Activated CD4-positive, alpha-beta T cell treated with anti-CD3 and anti-CD28 coated beads, Interleukin-2, Interleukin-6, amounts not matched to agents 100 ng/mL and 50 ng/mL, durations not matched to agents 16 hours and 8 hours (primary cell): ENCODE data around the gene SCT.

Experiments used
- DNase-seq: peaks from one replicate; pipeline ENCODE4 v3.0.0-alpha.2; 2020

The SCT gene

DNA sequence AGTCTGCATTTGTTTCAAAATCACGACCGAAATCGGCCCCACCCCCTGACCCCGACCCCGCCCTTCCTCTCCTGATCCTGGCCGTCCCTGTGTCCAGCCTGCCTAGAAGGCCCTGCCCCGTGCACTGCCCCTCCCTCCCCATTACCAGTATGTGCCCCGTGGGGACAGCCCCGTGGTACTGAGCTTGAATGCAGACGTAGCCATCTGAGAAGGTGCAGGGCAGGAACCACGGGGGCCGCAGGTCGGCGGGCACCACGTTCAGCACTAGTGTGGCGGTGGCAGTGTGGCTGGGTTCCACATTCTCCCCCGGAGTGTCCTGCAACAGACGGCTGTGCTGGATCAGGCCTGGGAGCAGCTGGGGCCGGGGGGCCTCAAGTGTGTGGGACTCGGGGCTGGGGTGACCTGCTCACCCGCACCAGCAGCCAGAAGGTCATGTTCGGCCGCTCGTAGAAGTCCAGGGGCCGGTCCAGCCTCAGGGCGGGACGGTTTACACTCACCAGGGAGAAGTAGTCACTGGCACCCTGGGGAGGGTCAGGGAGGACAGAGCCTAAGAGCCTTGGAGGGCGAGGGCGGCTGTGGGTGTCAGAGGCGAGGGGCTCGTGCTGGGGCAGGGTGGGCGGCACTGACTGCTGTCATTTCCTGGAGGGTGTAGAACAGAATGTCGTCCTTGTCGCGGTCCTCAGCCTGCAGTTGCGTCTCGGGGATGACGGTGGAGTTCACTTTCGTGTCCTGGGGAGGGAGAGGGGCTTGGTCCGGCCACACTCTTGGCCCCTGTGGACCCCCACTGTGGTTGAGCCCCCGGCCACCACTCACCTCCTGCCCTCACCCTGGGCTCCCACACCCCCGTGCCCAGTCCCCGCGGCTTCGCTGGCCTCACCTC is 5.8 kb downstream of the SCT start:
- no peak for DNase-seq

GRCh38 chr11:620201-620600 is 6.8 kb downstream of the SCT start:
- DNase-seq: no peak

DNA sequence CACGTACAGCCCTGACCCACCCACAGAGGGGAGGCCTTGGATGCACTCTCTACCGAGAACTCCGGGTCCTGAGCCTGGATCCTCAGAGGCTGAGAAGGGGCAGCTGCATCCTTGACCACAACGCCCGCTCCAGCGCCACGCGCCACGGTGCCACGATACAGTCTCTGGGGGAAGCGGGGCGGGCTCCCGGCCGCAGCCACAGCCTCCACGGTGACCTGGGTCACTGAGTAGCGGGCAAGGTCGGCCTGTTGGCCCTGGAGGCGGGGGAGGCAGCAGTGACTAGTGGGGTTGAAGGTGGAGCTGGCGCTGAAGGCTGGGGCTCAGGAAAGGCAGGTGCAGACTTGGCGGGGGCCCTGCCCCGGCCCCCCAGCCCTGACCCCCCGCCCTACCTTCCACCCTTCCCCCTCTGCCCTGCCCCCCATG is 7.3 kb downstream of the SCT start:
- DNase-seq: no peak

GRCh38 chr11:618856-619627 is 7.9 kb downstream of the SCT start:
- no peak for DNase-seq

DNA sequence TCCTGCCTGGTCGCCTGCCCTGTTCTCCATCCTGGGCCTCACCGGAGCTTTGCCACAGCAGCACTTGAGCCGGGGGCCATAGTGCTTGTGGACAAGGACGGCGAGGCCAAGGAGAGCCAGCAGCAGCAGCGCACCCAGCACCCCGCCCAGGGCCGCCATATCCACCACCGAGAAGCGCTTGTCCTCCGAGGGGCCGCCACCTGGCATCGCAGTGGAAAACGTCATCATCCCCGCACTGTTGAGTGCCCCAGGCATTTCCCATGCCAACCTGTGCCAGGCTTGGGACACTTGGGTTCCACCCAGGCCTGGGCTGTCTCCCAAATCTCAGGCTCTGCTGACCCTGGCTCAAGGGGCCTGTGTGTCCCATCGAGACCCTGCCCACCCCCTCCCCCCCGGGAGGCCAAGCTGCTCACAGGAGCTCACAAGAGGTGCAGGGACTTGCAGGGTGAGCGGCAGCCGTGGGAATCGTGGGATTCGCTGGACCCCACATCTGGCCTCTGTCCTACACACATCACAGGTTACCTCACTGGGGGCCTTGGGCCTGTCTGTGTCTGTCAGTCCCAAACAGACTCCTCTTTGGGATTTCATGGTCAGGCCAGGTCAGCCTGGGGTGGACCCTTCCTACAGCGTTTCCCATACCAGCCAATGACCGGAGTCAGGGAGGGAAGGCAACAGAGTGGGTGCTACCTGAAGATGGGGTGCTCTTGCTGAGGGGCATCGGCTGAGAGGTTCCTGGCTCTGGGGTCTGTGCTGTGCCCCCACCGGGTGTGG is 8.9 kb downstream of the SCT start:
- DNase-seq: no peak

DNA sequence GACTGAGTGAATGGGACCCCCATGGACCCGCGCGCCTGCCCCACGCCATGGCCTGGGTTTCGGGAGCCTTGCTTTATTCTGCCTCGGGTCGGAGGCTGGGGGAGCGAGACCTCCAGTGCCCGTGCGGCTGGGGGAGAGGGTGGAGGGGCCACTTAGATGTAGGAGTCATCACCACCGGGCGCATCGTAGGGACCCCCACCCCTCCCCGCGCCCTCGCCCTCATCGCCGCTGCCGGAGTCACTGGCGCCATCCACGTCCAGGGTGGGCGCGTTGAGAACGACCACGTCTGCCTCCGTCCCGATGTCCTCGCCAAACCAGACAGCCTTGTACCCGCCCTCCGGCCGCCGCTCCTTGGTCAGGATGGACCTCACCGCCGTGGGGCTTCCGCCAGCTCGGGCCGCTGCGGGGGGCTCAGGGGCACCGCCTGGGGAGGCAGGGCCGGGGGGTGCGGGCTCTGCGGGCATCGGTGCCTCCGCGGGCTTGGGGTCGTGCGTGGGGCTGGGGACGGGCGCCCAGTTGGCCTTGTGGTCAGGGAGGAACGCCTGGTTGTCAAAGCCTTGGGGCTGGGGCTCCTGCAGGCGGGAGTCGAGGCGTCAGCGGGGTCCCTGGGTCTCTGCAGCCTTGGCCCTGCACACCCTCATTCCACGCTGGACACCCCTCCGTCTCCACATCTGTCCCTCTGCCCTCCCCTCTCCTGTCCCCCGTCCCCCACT is 9.6 kb downstream of the SCT start:
- no peak for DNase-seq

DNA sequence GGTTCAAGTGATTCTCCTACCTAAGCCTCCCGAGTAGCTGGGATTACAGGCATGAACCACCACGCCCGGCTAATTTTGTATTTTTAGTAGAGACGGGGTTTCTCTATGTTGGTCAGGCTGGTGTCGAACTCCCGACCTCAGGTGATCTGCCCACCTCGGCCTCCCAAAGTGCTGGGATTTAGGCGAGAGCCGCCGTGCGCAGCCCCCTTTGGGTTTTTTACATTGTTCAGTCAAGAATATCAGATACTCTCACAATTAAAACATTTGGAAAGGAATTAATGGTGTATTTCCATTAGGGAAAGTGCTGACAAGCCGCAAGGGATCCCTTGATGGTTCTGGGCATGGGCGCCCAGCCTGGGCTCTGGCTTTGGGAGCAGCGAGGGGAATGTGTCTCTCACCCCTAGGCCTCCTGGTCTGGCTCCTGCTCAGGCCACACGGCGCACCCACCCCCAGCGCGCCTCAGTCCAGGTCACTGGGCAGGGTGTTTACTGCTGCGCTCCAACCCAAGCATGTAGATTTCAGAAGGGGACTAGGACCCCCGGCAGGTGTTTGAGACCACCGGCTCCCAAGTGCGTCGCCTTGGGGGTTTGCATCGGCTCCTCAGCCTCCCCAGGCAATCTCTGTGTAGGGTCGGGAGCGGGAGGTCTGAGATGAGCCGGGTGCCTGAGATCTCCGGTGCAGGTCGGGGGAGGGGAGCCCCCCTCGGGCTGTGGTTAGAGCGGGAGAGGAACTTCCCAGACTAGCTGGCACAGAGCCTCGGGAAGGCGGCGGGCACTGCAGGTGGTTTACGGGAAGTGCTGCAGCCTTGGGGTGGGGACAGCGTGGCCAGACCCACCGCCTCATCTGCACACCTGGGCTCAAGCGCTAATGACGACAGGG is 10.4 kb downstream of the SCT start:
- DNase-seq: no peak

DNA sequence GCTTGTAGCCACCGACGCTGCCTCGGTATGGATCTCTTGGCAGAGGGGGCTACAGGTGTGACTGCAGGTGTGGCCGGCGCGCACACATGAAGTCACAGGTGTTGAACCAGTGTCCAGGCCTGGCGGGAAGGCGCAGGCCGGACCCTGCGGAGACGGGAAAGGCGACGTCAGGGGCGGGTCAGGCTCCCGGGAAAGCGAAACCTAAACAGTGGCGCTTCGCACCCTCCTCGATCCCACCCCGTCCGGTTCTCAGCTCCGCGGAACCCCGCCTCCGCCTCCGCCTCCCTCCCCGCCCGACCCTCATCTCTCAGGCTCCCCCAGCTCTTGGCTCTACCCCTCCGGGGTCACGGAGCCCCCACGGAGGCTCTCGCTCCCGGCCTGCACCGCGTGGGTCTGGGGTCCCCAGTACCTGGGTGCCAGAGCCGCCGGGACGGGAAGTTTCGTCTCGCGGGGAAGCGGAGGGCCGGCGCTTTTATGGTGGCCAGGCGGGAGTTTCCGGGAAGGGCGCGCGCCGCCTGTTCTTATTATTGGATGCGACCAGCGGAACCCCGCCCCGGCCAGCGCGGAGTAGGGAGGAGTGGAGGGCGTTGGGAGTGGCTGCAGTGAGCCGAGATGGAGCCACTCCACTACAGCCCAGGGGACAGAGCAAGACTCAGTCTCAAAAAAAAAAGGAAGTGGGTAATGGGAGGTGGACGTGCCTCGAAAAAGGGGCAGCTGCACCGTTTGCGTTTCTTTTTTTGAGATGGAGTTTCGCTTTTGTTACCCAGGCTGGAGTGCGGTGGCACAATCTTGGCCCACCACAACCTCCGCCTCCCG is 11.3 kb downstream of the SCT start, which contains the start of gene IRF7:
Gene IRF7 (minus strand): TSS at position 447 of the 816 bp plus-strand sequence. CDS start 586 bp downstream, outside the sequence.
- peak; percentile 92 for DNase-seq

GRCh38 chr11:614623-615503 is 12.1 kb downstream of the SCT start:
- no peak for DNase-seq

GRCh38 chr11:614021-614622 is 12.9 kb downstream of the SCT start:
- DNase-seq: no peak

- peak; percentile 86 for DNase-seq
Observed at GRCh38 chr11:613369-613968, 13.5 kb downstream of the SCT start.

- DNase-seq: no peak
Observed at GRCh38 chr11:612961-613300, 14.1 kb downstream of the SCT start.

- no peak for DNase-seq
Observed at GRCh38 chr11:612201-612960, 14.6 kb downstream of the SCT start.

GRCh38 chr11:611001-611996 is 15.7 kb downstream of the SCT start:
- no peak for DNase-seq

- DNase-seq: no peak
Observed at GRCh38 chr11:610146-610801, 16.7 kb downstream of the SCT start.

DNA sequence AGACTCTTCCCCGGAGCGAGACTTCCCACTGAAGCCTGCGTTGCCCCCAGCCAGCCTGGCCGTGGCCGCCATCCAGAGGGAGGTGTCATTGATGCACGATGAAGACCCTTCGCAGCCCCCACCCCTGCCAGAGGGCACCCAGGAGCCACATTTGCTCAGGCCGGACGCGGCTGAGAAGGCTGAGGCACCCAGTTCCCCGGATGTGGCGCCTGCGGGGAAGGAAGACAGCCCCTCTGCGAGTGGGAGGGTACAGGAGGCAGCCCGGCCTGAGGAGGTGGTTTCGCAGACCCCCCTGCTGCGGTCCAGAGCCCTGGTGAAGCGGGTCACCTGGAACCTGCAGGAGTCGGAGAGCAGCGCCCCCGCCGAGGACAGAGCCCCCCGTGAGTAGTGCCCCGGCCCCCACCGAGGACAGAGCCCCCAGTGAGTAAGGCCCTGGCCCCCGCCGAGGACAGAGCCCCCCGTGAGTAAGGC is 17.6 kb downstream of the SCT start:
- DNase-seq: no peak
